GM20000 (cell line): ENCODE data around the gene DTYMK.
A peak's percentile ranks its signal among the peaks of the same experiment; 100 is the strongest.
"Not testable (repeated sequence)": the region's sequence is repeated elsewhere in the genome, so short reads cannot be mapped to it uniquely, and the experiment has no call there.

Experiments used
- DNase-seq: peaks from one replicate; pipeline ENCODE4 v3.0.0; 2012; ENCODE audit warnings: low spot score
- TF ChIP-seq, protein P1 (sequence below): IDR thresholded peaks from 2 replicates; pipeline ENCODE4 v1.5.1; 2012; ENCODE audit warnings: mild to moderate bottlenecking, control low read depth; ENCODE audit errors: extremely low read depth, missing control alignments

The DTYMK gene, protein sequence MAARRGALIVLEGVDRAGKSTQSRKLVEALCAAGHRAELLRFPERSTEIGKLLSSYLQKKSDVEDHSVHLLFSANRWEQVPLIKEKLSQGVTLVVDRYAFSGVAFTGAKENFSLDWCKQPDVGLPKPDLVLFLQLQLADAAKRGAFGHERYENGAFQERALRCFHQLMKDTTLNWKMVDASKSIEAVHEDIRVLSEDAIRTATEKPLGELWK

DNA sequence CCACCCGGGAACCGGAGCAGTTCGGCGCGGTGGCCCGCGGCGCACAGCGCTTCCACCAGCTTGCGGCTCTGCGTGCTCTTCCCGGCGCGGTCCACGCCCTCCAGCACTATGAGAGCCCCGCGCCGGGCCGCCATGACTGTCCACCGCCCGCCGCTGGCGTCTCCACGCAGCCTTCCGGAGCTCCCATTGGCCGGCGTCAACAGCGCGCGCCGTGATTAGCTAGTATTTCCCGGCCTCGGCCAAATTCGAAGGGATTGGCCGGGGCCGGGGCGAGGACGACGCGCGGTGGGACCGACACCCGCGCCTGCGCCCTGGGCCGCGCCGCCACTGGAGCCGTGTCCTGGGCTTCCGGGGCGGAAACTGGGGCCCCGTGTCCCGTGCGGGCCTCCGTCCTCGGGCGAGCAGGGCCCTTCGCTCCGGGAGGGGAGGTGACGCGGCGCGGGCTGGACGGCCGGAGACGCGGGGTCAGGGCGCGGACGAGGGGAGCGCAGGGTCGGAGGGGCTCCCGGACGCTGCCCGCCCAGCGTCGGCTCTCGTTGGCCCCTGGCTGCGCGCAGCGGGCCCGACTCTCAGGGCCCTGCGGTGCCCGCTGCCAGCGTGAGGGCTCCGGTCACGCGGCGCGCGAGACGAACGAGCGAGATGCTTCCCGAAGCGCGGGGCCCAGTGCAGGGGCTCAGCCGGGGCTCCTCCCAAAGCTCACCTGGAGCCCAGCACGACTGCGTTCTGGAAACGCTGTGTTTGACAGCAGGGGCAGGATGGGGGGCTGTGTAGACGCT, at the start of gene DTYMK:
DTYMK (minus strand) TSS at position 166 of the 776 bp plus-strand sequence; CDS start at position 134, 32 bp downstream.
- DNase-seq = peak; percentile 100
- TF ChIP-seq, protein P1, sequence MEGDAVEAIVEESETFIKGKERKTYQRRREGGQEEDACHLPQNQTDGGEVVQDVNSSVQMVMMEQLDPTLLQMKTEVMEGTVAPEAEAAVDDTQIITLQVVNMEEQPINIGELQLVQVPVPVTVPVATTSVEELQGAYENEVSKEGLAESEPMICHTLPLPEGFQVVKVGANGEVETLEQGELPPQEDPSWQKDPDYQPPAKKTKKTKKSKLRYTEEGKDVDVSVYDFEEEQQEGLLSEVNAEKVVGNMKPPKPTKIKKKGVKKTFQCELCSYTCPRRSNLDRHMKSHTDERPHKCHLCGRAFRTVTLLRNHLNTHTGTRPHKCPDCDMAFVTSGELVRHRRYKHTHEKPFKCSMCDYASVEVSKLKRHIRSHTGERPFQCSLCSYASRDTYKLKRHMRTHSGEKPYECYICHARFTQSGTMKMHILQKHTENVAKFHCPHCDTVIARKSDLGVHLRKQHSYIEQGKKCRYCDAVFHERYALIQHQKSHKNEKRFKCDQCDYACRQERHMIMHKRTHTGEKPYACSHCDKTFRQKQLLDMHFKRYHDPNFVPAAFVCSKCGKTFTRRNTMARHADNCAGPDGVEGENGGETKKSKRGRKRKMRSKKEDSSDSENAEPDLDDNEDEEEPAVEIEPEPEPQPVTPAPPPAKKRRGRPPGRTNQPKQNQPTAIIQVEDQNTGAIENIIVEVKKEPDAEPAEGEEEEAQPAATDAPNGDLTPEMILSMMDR = no peak

DNA sequence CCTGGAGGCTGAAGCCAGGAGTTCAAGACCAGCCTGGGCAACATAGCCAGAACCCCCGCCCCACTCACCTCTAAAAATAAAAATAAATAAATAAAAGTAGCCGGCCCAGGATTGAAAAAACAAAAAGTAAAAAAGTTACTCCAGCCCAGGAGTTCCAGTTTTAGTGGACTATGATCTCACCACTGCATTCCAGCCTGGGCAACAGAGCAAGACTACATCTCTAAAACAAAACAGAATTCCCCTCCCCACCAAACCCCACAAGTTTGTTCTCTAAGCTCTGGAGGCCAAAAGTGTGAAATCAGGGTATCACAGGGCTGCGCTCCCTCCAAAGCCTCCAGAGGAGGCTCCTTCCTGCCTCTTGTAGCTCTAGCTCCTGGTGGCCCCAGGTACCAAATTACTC, 49.5 kb upstream of the DTYMK start:
- TF ChIP-seq, protein P1 = no peak
- DNase-seq = no peak

DNA sequence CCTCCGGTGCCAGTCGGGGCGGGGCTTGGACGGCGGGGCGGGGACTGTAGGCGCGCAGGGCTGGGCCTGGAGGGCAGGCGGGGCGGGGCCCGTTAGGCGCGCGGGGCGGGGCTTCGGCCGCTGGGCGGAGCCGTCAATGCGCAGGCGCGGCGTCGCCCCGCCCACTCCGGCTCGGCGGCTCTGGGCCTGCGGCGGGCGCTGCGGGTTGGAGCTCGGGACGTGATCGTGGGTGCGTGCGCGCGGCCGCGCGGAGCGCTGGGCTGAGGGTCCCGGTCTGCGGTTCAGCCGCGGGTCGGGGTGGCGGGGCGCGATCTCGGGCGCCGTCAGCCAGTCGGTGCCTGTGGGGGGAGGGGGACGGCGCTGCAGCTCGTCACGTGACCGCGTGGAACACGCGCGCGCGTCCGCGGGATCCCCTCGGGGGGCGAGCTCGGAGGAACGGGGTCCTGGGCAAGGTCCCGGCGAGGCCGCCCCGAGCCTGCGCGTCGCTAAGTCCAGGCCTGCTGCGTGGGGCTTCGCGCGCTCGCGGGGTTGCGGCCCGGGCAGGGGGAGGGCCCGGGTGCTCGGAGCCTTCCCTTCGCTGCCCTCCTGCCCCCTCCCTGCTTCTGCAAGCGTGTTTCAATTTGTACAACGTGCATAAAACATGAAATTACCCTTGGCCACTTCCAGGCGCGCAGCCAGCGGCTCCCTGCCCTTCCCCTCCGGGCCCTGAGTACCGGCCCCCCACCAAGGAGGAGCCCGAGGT, 48.0 kb upstream of the DTYMK start, which contains the start of gene D2HGDH:
D2HGDH (plus strand) TSS at position 164 of the 742 bp plus-strand sequence. CDS start 595 bp downstream, outside the sequence.
- DNase-seq = peak; percentile 99
- TF ChIP-seq, protein P1 = no peak

DNA sequence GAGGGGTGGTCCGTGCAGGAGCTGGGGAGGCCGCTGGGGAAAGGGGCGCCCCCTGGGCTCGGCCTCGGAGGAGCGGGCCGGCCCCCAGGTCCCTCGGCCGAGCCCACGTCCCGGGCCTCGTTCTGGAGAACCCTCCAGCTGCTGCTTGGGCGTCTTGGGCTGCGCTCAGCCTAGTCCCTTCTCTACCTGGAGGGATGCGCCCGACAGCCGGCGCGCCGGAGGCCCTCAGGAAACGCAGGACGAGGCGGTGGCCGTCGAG, 47.5 kb upstream of the DTYMK start:
- TF ChIP-seq, protein P1 = no peak
- no peak for DNase-seq

DNA sequence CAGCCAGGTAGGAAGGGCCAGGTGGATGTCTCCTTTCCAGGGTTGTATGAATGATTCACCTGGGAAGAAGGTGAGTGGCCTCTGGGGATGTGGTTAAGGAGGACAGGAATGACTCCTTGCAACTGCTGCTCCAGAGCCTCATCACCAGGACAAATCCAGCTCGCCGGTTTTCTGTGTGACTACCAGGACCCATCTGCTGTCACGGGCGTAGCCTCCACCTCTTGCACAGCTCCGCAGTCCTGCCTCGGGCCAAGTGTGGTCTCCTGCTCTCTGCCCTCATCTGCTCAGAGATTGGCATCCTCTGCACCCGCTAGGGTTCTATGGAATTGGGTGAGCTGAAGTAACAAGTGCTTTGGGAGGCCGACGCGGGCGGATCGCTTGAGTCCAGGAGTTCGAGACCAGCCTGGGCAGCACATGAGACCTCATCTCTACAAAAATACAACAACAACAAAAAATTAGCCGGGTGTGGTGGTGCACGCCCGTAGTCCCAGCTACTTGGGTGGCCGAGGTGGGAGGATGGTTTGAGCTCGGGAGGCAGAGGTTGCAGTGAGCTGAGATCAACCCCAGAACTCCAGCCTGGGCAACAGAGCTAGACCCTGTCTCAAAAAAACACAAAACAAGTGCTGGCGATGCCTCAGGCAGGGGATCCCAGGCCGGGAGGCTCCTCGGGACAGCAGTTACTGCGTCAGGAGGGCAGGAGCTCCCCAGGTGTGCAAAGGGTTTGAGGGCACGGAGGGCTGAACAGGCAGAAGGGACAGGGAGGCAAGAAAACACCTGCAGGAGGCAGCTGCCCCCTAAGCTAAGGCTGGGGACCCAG, 47.0 kb upstream of the DTYMK start:
- TF ChIP-seq, protein P1 = no peak
- DNase-seq = no peak

DNA sequence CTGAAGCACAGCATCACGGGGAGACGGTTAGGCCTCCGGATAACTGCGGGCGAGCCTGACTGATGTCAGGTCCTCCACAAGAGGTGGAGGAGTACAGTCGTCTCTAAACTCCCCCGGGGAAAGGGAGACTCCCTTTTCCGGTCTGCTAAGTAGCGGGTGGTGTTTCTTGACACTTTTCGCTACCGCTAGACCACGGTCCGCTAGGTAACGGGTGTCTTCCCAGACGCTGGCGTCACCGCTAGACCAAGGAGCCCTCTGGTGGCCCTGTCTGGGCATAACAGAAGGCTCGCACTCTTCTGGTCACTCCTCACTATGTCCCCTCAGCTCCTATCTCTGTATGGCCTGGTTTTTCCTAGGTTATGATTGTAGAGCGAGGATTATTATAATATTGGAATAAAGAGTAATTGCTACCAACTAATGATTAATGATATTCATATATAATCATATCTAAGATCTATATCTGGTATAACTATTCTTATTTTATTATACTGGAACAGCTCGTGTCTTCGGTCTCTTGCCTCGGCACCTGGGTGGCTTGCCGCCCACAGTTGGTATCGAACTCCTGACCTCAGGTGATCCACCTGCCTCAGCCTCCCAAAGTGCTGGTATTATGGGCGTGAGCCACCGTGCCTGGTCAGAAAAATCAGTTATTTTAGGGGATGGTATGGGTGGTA, 46.0 kb upstream of the DTYMK start:
- TF ChIP-seq, protein P1 = peak; percentile 21
- not testable (repeated sequence) for DNase-seq
